HepG2 (cell line): ENCODE results near the gene CERS6. TPM values are rescaled to one million over a fixed set of nuclear protein-coding genes. Genes with fewer than 3 reads are reported as not detected.

Experiments
- ATAC-seq: fragments of 200-7000 bp; cut with Tn5 transposase; 3 replicates; pipeline ENCODE4 v1.9.1; 2020; ENCODE audit warnings: mild to moderate bottlenecking, moderate library complexity
- BruUV-seq: library from RNA; stranded (reverse); fragments of 400-500 nt; replicated peaks from 2 replicates; lab custom pipeline; 2021; lab: Mats Ljungman, UMichigan
- CTCF ChIA-PET: fragments of 300-600 bp; formaldehyde crosslinking; extraction: SDS; loops from one replicate; lab custom pipeline; 2021; ENCODE audit warnings: low total read pairs, inconsistent platforms, low intra/inter-chr PET ratio; lab: Yijun Ruan, JAX
- POLR2A ChIA-PET: fragments of 350-600 bp; sonication (Branson Sonifier 250); formaldehyde crosslinking; loops from one replicate; lab custom pipeline; 2020; ENCODE audit warnings: antibody characterized with exemption, inconsistent platforms; lab: Yijun Ruan, JAX
- DNase-seq: peaks from one replicate; pipeline ENCODE4 v3.0.0-alpha.2; 2015; ENCODE audit warnings: low spot score
- FAIRE-seq: peaks from 3 replicates; lab custom pipeline; 2011; peaks lifted over from hg19 to GRCh38; lab: Jason Lieb, UNC
- H2AFZ ChIP-seq: one replicate; pipeline ENCODE4 v1.6.1; 2011; ENCODE audit warnings: low read length, inconsistent platforms
- H3K27ac ChIP-seq: fragments of 300-600 bp; 3 replicates; pipeline ENCODE4 v1.8.0; 2011; ENCODE audit warnings: mixed run types, mild to moderate bottlenecking, mixed read lengths, low read length, inconsistent platforms; ENCODE audit not compliant: insufficient read depth; ENCODE audit errors: extremely low read length
- H3K27me3 ChIP-seq, 2 experiments: fragments of 200-600 bp in 1 of 2; 2 replicates in 1 of 2; 3 replicates in 1 of 2; pipeline versions ENCODE4 v1.6.0 to v1.8.0; 2011; ENCODE audit warnings: low read length in 2 of 2, mild to moderate bottlenecking in 2 of 2, moderate library complexity in 2 of 2, inconsistent platforms in 1 of 2; ENCODE audit not compliant: insufficient read depth in 2 of 2, control insufficient read depth in 1 of 2
- H3K36me3 ChIP-seq, 2 experiments: fragments of 200-600 bp in 1 of 2; replicated peaks in 1 of 2; 2 replicates in 1 of 2; 3 replicates in 1 of 2; pipeline versions ENCODE4 v1.5.1 to v1.8.0; 2011; ENCODE audit warnings: low read length in 2 of 2, inconsistent platforms in 1 of 2; ENCODE audit not compliant: insufficient read depth in 2 of 2, control insufficient read depth in 1 of 2
- H3K4me1 ChIP-seq: 2 replicates; pipeline ENCODE4 v1.5.1; 2012; ENCODE audit warnings: low read length, inconsistent platforms; ENCODE audit not compliant: insufficient read depth
- H3K4me2 ChIP-seq: 2 replicates; pipeline ENCODE4 v1.6.0; 2011; ENCODE audit warnings: low read depth, low read length, inconsistent platforms
- H3K4me3 ChIP-seq, 3 experiments: fragments of 200-600 bp in 1 of 3; sonication (generic), shearing (Covaris generic) in 1 of 3; replicated peaks in 1 of 3; 2 replicates each; pipeline ENCODE4 v1.5.1; 2011 to 2016; ENCODE audit warnings: low read length in 3 of 3, inconsistent platforms in 2 of 3, low read depth in 2 of 3, mild to moderate bottlenecking in 2 of 3, control low read depth in 1 of 3, mixed read lengths in 1 of 3; ENCODE audit not compliant: insufficient read depth in 1 of 3
- H3K79me2 ChIP-seq: one replicate; pipeline ENCODE4 v1.6.1; 2011; ENCODE audit warnings: low read length, inconsistent platforms; ENCODE audit not compliant: insufficient read depth
- H3K9ac ChIP-seq: 2 replicates; pipeline ENCODE4 v1.6.0; 2011; ENCODE audit warnings: mild to moderate bottlenecking, low read depth, low read length, inconsistent platforms; ENCODE audit not compliant: insufficient read depth
- H3K9me3 ChIP-seq: 2 replicates; pipeline ENCODE4 v1.5.1; 2012; ENCODE audit warnings: mild to moderate bottlenecking, low read length
- H4K20me1 ChIP-seq: 2 replicates; pipeline ENCODE4 v1.6.0; 2011; ENCODE audit warnings: inconsistent platforms, mild to moderate bottlenecking, low read length, moderate library complexity; ENCODE audit not compliant: insufficient read depth
- AGO2 ChIP-seq: fragments of 200-400 bp; formaldehyde crosslinking; optimal IDR thresholded peaks from 2 replicates; pipeline ENCODE3; 2017; ENCODE audit warnings: mild to moderate bottlenecking, low read depth, low read length, moderate library complexity
- CBX1 ChIP-seq: IDR thresholded peaks from one replicate; pipeline ENCODE4 v1.6.1; 2016; ENCODE audit warnings: antibody characterized with exemption, low read depth
- HOXD1 ChIP-seq: sonication (generic); formaldehyde crosslinking; IDR thresholded peaks from 2 replicates; pipeline ENCODE4 v1.5.0; 2020; ENCODE audit warnings: missing genetic modification reagents
- MXD1 ChIP-seq: sonication (generic); formaldehyde crosslinking; IDR thresholded peaks from 2 replicates; pipeline ENCODE4 v1.4.0; 2020; ENCODE audit warnings: mild to moderate bottlenecking, missing genetic modification reagents
- NFIB ChIP-seq: sonication (generic); formaldehyde crosslinking; IDR thresholded peaks from 2 replicates; pipeline ENCODE4 v1.9.0; 2021; ENCODE audit warnings: missing genetic modification reagents, mild to moderate bottlenecking, borderline replicate concordance
- RFX5 ChIP-seq: IDR thresholded peaks from 2 replicates; pipeline ENCODE4 v1.6.1; 2011; ENCODE audit warnings: low read depth, low read length, improper control_type of control experiment
- ZNF589 ChIP-seq: sonication (generic); formaldehyde crosslinking; conservative IDR thresholded peaks from 2 replicates; pipeline ENCODE4 v1.8.0; 2022; ENCODE audit warnings: mild to moderate bottlenecking, moderate library complexity, missing genetic modification reagents
- ZNF761 ChIP-seq: sonication (generic); formaldehyde crosslinking; conservative IDR thresholded peaks from 2 replicates; pipeline ENCODE4 v1.4.0; 2020; ENCODE audit warnings: mild to moderate bottlenecking, missing genetic modification reagents
- WGBS: methylation state at CpG from one replicate; pipeline ENCODE4 v1.1.6; 2017; ENCODE audit warnings: low lambda C conversion rate; 5-methylcytosine and 5-hydroxymethylcytosine counted together
- in situ Hi-C: cut with HindIII; loops from 2 replicates; pipeline ENCODE4 v1.10.0; 2017; ENCODE audit warnings: low pct_unique_long_range_greater_than_20kb; ENCODE audit not compliant: extremely low pct_ligation_motif_present
- intact Hi-C: fragments of 100-400 bp; cut with micrococcal nuclease; formaldehyde crosslinking; loops from one replicate; pipeline ENCODE4 v1.10.0; 2022; ENCODE audit not compliant: unreplicated experiment
- polyA plus RNA-seq, 8 experiments: library from polyadenylated mRNA; depleted of rRNA in 3 of 8; stranded (reverse) in 7 of 8; unstranded in 1 of 8; fragments of >200 nt; fragmentation: Illumina TruSeq in 4 of 8; extraction: Trizol in 4 of 8; gene quantifications; 2 replicates each; pipeline versions ENCODE4 v1.2.1 to v1.2.3, GENCODE V29; 2011 to 2016; ENCODE audit warnings: low read depth in 4 of 8, missing spikeins in 1 of 8, mixed read lengths in 1 of 8; ENCODE audit not compliant: insufficient read depth in 1 of 8
- total RNA-seq, 5 experiments: library from RNA; depleted of rRNA; stranded (reverse); fragments of >200 nt; fragmentation: Illumina TruSeq; extraction: Trizol; gene quantifications; 2 replicates each; pipeline ENCODE4 v1.2.3, GENCODE V29; 2016; ENCODE audit warnings: low read depth in 1 of 5
- TF ChIP-seq, protein P1 (sequence below): sonication (generic); formaldehyde crosslinking; IDR thresholded peaks from 2 replicates; pipeline ENCODE4 v1.4.0; 2020; ENCODE audit warnings: missing genetic modification reagents, borderline replicate concordance
- TF ChIP-seq, protein P2 (sequence below): sonication (generic); formaldehyde crosslinking; IDR thresholded peaks from 2 replicates; pipeline ENCODE4 v1.4.0; 2020; ENCODE audit warnings: missing genetic modification reagents
- TF ChIP-seq, protein P3 (sequence below): sonication (generic); formaldehyde crosslinking; IDR thresholded peaks from 2 replicates; pipeline ENCODE4 v1.5.0; 2020; ENCODE audit warnings: mild to moderate bottlenecking, missing genetic modification reagents

The CERS6 gene
- total and polyA plus RNA-seq, 2 of the 13 experiments (the other 11 are each of a cell fraction or from before 2014, with no cell fraction given), result 10.1 to 20.3 TPM

- BruUV-seq, result no TSS peak
- H3K79me2 ChIP-seq, result no peaks in the 10 kb centered on the region
Measured at GRCh38 chr2:168566974-168567665, 111.0 kb downstream of the CERS6 start.

GRCh38 chr2:168567836-168568235 is 111.8 kb downstream of the CERS6 start:
- POLR2A ChIA-PET, result no interaction called here
- TF ChIP-seq ZNF761 (CRISPR knock-in tag) (no peak), NFIB (no peak), RFX5 (no peak)
- TF ChIP-seq, protein P1, sequence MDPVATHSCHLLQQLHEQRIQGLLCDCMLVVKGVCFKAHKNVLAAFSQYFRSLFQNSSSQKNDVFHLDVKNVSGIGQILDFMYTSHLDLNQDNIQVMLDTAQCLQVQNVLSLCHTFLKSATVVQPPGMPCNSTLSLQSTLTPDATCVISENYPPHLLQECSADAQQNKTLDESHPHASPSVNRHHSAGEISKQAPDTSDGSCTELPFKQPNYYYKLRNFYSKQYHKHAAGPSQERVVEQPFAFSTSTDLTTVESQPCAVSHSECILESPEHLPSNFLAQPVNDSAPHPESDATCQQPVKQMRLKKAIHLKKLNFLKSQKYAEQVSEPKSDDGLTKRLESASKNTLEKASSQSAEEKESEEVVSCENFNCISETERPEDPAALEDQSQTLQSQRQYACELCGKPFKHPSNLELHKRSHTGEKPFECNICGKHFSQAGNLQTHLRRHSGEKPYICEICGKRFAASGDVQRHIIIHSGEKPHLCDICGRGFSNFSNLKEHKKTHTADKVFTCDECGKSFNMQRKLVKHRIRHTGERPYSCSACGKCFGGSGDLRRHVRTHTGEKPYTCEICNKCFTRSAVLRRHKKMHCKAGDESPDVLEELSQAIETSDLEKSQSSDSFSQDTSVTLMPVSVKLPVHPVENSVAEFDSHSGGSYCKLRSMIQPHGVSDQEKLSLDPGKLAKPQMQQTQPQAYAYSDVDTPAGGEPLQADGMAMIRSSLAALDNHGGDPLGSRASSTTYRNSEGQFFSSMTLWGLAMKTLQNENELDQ (CRISPR knock-in tag), result no peak
- TF ChIP-seq, protein P2, sequence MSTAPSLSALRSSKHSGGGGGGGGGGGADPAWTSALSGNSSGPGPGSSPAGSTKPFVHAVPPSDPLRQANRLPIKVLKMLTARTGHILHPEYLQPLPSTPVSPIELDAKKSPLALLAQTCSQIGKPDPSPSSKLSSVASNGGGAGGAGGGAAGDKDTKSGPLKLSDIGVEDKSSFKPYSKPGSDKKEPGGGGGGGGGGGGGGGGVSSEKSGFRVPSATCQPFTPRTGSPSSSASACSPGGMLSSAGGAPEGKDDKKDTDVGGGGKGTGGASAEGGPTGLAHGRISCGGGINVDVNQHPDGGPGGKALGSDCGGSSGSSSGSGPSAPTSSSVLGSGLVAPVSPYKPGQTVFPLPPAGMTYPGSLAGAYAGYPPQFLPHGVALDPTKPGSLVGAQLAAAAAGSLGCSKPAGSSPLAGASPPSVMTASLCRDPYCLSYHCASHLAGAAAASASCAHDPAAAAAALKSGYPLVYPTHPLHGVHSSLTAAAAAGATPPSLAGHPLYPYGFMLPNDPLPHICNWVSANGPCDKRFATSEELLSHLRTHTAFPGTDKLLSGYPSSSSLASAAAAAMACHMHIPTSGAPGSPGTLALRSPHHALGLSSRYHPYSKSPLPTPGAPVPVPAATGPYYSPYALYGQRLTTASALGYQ (CRISPR knock-in tag), result no peak

More at GRCh38 chr2:168566974-168567665, 111.0 kb downstream of the CERS6 start:
- ATAC-seq (no peak), DNase-seq (no peak), FAIRE-seq (no peak)
- no peaks in the 10 kb centered on the region for H3K9me3 ChIP-seq
- H3K9ac ChIP-seq, result no peak overlapping the region
- in situ Hi-C loops, result no loop called here
- CTCF ChIA-PET, result no interaction called here
- no peaks in the 10 kb centered on the region for H3K27me3 ChIP-seq
- H3K36me3 ChIP-seq, result peaks cover 2 to 12% of the 10 kb centered on the region in 2 experiments; a peak in 3 of 5 replicates
- no peaks in the 10 kb centered on the region for H4K20me1 ChIP-seq
- H2AFZ ChIP-seq, result no peak overlapping the region
- H3K4me1 ChIP-seq, result no peaks in the 10 kb centered on the region
- H3K4me3 ChIP-seq, result no peak overlapping the region
- POLR2A ChIA-PET, result no interaction called here
- intact Hi-C loops, result no loop called here
- H3K27ac ChIP-seq, result no peak overlapping the region
- no peak overlapping the region for H3K4me2 ChIP-seq
- TF ChIP-seq, protein P3, sequence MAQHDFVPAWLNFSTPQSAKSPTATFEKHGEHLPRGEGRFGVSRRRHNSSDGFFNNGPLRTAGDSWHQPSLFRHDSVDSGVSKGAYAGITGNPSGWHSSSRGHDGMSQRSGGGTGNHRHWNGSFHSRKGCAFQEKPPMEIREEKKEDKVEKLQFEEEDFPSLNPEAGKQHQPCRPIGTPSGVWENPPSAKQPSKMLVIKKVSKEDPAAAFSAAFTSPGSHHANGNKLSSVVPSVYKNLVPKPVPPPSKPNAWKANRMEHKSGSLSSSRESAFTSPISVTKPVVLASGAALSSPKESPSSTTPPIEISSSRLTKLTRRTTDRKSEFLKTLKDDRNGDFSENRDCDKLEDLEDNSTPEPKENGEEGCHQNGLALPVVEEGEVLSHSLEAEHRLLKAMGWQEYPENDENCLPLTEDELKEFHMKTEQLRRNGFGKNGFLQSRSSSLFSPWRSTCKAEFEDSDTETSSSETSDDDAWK (CRISPR knock-in tag), result no peak
- TF ChIP-seq ZNF589 (CRISPR knock-in tag) (no peak), MXD1 (CRISPR knock-in tag) (no peak), HOXD1 (CRISPR knock-in tag) (no peak), AGO2 (no peak), CBX1 (no peak)

More at GRCh38 chr2:168567836-168568235, 111.8 kb downstream of the CERS6 start:
- H3K27me3 ChIP-seq, result no peaks in the 10 kb centered on the region
- H3K36me3 ChIP-seq, result peaks cover 2 to 8% of the 10 kb centered on the region in 2 experiments; a peak in 3 of 5 replicates
- CTCF ChIA-PET, result no interaction called here
- H4K20me1 ChIP-seq, result no peaks in the 10 kb centered on the region
- no peak overlapping the region for H2AFZ ChIP-seq
- no peak overlapping the region for H3K4me2 ChIP-seq
- in situ Hi-C loops (no loop called here), intact Hi-C loops (no loop called here)
- H3K9ac ChIP-seq, result no peak overlapping the region
- no peak overlapping the region for H3K27ac ChIP-seq
- ATAC-seq, result no peak
- WGBS, result 94% methylated on average over 4 of the region's 4 CpGs
- no peaks in the 10 kb centered on the region for H3K79me2 ChIP-seq
- no peak for FAIRE-seq
- DNase-seq, result no peak
- no peaks in the 10 kb centered on the region for H3K9me3 ChIP-seq
- H3K4me3 ChIP-seq, result no peak overlapping the region
- BruUV-seq, result no TSS peak
- H3K4me1 ChIP-seq, result no peaks in the 10 kb centered on the region
